ENCODE results near the gene PPP2R5B. TPM values are rescaled to one million over a fixed set of nuclear protein-coding genes. Genes with fewer than 3 reads are reported as not detected.

PPP2R5B gene
- total and polyA plus RNA-seq, 9 of the 15 experiments (the other 6 are each of a cell fraction or from before 2014, with no cell fraction given), result 0.10 to 7.8 (median 3.3) TPM

DNA sequence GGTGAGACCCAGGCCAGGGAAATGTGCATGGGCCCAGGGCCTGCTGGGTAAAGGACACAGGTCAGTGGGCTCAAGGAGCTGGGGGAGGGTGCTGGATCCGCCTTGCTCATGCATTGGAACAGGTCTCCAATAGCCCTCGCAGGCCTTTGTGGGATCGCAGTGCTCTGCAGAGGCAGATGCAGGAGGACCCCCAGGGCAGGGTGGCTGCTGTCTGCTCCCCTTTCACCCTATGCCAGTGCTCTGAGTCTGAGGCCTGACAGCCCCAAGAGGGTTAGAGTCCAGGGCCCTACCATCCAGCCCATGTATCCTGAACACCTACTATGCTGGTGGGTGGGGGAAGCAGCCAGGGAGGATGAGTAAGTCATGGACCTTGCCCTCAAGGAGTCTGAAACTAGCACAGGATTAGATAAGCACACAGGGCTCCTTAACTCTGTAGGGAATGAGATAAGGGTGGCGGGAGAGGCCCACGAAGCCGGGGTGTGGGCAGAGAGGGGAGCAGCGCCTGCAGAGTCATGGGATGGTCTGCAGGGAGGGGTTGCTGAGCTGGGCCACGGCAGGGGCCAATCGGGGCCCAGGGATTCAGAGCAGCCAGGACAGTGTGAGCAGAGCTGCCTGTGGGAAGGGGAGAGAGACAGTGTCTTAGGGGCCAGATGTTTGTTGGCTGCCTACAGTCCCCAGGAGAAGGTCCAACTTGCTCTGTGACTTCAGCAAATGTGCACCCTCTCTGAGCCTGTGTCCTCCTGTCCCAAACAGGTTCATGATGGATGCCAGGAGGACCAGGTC lies 35.6 kb upstream of the PPP2R5B start (continued):
- TF ChIP-seq, protein P1, sequence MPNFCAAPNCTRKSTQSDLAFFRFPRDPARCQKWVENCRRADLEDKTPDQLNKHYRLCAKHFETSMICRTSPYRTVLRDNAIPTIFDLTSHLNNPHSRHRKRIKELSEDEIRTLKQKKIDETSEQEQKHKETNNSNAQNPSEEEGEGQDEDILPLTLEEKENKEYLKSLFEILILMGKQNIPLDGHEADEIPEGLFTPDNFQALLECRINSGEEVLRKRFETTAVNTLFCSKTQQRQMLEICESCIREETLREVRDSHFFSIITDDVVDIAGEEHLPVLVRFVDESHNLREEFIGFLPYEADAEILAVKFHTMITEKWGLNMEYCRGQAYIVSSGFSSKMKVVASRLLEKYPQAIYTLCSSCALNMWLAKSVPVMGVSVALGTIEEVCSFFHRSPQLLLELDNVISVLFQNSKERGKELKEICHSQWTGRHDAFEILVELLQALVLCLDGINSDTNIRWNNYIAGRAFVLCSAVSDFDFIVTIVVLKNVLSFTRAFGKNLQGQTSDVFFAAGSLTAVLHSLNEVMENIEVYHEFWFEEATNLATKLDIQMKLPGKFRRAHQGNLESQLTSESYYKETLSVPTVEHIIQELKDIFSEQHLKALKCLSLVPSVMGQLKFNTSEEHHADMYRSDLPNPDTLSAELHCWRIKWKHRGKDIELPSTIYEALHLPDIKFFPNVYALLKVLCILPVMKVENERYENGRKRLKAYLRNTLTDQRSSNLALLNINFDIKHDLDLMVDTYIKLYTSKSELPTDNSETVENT (CRISPR knock-in tag; IDR thresholded peaks at IDR 0.05), result 0 out of 2 replicates have a peak, but pooled peaks have one; percentile 36
- no peak; the same call in 1 of the 2 replicates for TF ChIP-seq ZNF324 (CRISPR knock-in tag; IDR thresholded peaks at IDR 0.05)
- peak; percentile 29 for TF ChIP-seq RBBP5 (IDR thresholded peaks at IDR 0.05; ENCODE audit: borderline replicate concordance, insufficient read depth, low read length, poor library complexity, severe bottlenecking)
- peak in 1 of 2 experiments; percentile 88; a peak in 1 of 4 replicates for TF ChIP-seq SRF (CRISPR knock-in tag; IDR thresholded peaks at IDR 0.05)
- TF ChIP-seq ZBTB1 (CRISPR knock-in tag; IDR thresholded peaks at IDR 0.05; ENCODE audit: borderline replicate concordance, low read depth), result no peak
- peak; percentile 98 for TF ChIP-seq CTBP1 (IDR thresholded peaks at IDR 0.05; ENCODE audit: borderline replicate concordance)
- TF ChIP-seq GATA2 (CRISPR knock-in tag; IDR thresholded peaks at IDR 0.05), result peak; percentile 99
- peak; percentile 99 for TF ChIP-seq SMARCA4 (IDR thresholded peaks at IDR 0.05)
- peak; percentile 27; the same call in 1 of the 2 replicates for TF ChIP-seq NFRKB (IDR thresholded peaks at IDR 0.05; ENCODE audit: low read depth)
- peak; percentile 94 for TF ChIP-seq GATAD2B (IDR thresholded peaks at IDR 0.05; ENCODE audit: borderline replicate concordance)
- TF ChIP-seq GABPA (tag; conservative IDR thresholded peaks at IDR 0.05; ENCODE audit: low read depth), result no peak; the same call in 1 of the 2 replicates
- TF ChIP-seq, protein P2, sequence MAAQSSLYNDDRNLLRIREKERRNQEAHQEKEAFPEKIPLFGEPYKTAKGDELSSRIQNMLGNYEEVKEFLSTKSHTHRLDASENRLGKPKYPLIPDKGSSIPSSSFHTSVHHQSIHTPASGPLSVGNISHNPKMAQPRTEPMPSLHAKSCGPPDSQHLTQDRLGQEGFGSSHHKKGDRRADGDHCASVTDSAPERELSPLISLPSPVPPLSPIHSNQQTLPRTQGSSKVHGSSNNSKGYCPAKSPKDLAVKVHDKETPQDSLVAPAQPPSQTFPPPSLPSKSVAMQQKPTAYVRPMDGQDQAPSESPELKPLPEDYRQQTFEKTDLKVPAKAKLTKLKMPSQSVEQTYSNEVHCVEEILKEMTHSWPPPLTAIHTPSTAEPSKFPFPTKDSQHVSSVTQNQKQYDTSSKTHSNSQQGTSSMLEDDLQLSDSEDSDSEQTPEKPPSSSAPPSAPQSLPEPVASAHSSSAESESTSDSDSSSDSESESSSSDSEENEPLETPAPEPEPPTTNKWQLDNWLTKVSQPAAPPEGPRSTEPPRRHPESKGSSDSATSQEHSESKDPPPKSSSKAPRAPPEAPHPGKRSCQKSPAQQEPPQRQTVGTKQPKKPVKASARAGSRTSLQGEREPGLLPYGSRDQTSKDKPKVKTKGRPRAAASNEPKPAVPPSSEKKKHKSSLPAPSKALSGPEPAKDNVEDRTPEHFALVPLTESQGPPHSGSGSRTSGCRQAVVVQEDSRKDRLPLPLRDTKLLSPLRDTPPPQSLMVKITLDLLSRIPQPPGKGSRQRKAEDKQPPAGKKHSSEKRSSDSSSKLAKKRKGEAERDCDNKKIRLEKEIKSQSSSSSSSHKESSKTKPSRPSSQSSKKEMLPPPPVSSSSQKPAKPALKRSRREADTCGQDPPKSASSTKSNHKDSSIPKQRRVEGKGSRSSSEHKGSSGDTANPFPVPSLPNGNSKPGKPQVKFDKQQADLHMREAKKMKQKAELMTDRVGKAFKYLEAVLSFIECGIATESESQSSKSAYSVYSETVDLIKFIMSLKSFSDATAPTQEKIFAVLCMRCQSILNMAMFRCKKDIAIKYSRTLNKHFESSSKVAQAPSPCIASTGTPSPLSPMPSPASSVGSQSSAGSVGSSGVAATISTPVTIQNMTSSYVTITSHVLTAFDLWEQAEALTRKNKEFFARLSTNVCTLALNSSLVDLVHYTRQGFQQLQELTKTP (IDR thresholded peaks at IDR 0.05; ENCODE audit: low read depth in 1 of 2, partially characterized antibody in 2 of 2), result peak; percentile 30 to 76
- TF ChIP-seq NFIC (IDR thresholded peaks at IDR 0.05), result peak; percentile 94
- peak; percentile 98 for TF ChIP-seq CBFA2T2 (conservative IDR thresholded peaks at IDR 0.05)
- TF ChIP-seq BHLHE40 (IDR thresholded peaks at IDR 0.05; ENCODE audit: low read length), result peak; percentile 72
- TF ChIP-seq, protein P3, sequence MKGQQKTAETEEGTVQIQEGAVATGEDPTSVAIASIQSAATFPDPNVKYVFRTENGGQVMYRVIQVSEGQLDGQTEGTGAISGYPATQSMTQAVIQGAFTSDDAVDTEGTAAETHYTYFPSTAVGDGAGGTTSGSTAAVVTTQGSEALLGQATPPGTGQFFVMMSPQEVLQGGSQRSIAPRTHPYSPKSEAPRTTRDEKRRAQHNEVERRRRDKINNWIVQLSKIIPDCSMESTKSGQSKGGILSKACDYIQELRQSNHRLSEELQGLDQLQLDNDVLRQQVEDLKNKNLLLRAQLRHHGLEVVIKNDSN (CRISPR knock-in tag; IDR thresholded peaks at IDR 0.05), result 0 out of 2 replicates have a peak, but pooled peaks have one; percentile 32
- TF ChIP-seq ZNF644 (tag; IDR thresholded peaks at IDR 0.05; ENCODE audit: low read depth), result 0 out of 2 replicates have a peak, but pooled peaks have one; percentile 33
- TF ChIP-seq HDAC1 (IDR thresholded peaks at IDR 0.05), result peak in 1 of 2 experiments; percentile 94; a peak in 2 of 4 replicates
- peak; percentile 69; the same call in 1 of the 2 replicates for TF ChIP-seq ESRRA (IDR thresholded peaks at IDR 0.05; ENCODE audit: borderline replicate concordance, low read depth)
- TF ChIP-seq MAFG (tag; conservative IDR thresholded peaks at IDR 0.05), result peak; percentile 69
